ENCODE measurements around the gene TMEM132D. TPM values are rescaled to one million over a fixed set of nuclear protein-coding genes. Genes with fewer than 3 reads are reported as not detected.

TMEM132D gene
- total and polyA plus RNA-seq, 2 experiments from 2014 or later = 2.0 to 2.4 TPM

GRCh38 chr12:129351481-129351880 is 552.3 kb downstream of the TMEM132D start:
- Histone ChIP-seq H2AFZ (no peak overlapping the region), H3K4me2 (no peak overlapping the region), H3K79me2 (no peaks in the 10 kb centered on the region), H3K27me3 (no peaks in the 10 kb centered on the region), H3K27ac (no peak overlapping the region), H3K36me3 (replicated peaks; ENCODE audit: insufficient read depth, low read depth) (no peaks in the 10 kb centered on the region), H3K4me1 (ENCODE audit: insufficient read depth) (no peaks in the 10 kb centered on the region), H3K9me3 (ENCODE audit: low read depth) (no peaks in the 10 kb centered on the region), H3K4me3 (no peak overlapping the region), H3K9me2 (replicated peaks; ENCODE audit: insufficient read depth) (no peaks in the 10 kb centered on the region), H4K20me1 (ENCODE audit: insufficient read depth, poor library complexity, severe bottlenecking) (no peaks in the 10 kb centered on the region)
- 80% methylated on average over 6 of the region's 6 CpGs for WGBS (ENCODE audit: low lambda C conversion rate, missing lambda C conversion rate)
- no peak for DNase-seq (ENCODE audit: low spot score)
- no peak for TF ChIP-seq CTCF (IDR thresholded peaks at IDR 0.05; ENCODE audit: poor library complexity)
- no peak for TF ChIP-seq EZH2phosphoT487 (IDR thresholded peaks at IDR 0.05; ENCODE audit: low read depth, severe bottlenecking, unreplicated experiment)
- no peak for TF ChIP-seq EZH2 (IDR thresholded peaks at IDR 0.05; ENCODE audit: borderline replicate concordance)

- DNase-seq (ENCODE audit: low spot score) = no peak
- 51% methylated on average over 6 of the region's 7 CpGs for WGBS (ENCODE audit: low lambda C conversion rate, missing lambda C conversion rate)
- no peak for TF ChIP-seq CTCF (IDR thresholded peaks at IDR 0.05; ENCODE audit: poor library complexity)
- no peak for TF ChIP-seq EZH2 (IDR thresholded peaks at IDR 0.05; ENCODE audit: borderline replicate concordance)
- no peak for TF ChIP-seq EZH2phosphoT487 (IDR thresholded peaks at IDR 0.05; ENCODE audit: low read depth, severe bottlenecking, unreplicated experiment)
- no peaks in the 10 kb centered on the region for H4K20me1 ChIP-seq (ENCODE audit: insufficient read depth, poor library complexity, severe bottlenecking)
- no peaks in the 10 kb centered on the region for H3K9me2 ChIP-seq (replicated peaks; ENCODE audit: insufficient read depth)
- no peak overlapping the region for H3K27ac ChIP-seq
- H3K9me3 ChIP-seq (ENCODE audit: low read depth) = no peaks in the 10 kb centered on the region
- H3K79me2 ChIP-seq = no peaks in the 10 kb centered on the region
- H3K36me3 ChIP-seq (replicated peaks; ENCODE audit: insufficient read depth, low read depth) = no peaks in the 10 kb centered on the region
- H3K4me2 ChIP-seq = no peak overlapping the region
- no peak overlapping the region for H3K4me3 ChIP-seq
- no peaks in the 10 kb centered on the region for H3K27me3 ChIP-seq
- H3K4me1 ChIP-seq (ENCODE audit: insufficient read depth) = no peaks in the 10 kb centered on the region
- no peak overlapping the region for H2AFZ ChIP-seq
These were observed 564.5 kb downstream of the TMEM132D start for GRCh38 chr12:129339336-129339735.

- H3K27ac ChIP-seq = no peak overlapping the region
- H3K4me2 ChIP-seq = no peak overlapping the region
- H4K20me1 ChIP-seq (ENCODE audit: insufficient read depth, poor library complexity, severe bottlenecking) = no peaks in the 10 kb centered on the region
- H3K4me1 ChIP-seq (ENCODE audit: insufficient read depth) = no peaks in the 10 kb centered on the region
- WGBS (ENCODE audit: low lambda C conversion rate, missing lambda C conversion rate) = 92% methylated on average over 17 of the region's 17 CpGs
- H3K9me3 ChIP-seq (ENCODE audit: low read depth) = no peaks in the 10 kb centered on the region
- no peak overlapping the region for H2AFZ ChIP-seq
- no peaks in the 10 kb centered on the region for H3K79me2 ChIP-seq
- no peaks in the 10 kb centered on the region for H3K27me3 ChIP-seq
- H3K9me2 ChIP-seq (replicated peaks; ENCODE audit: insufficient read depth) = no peaks in the 10 kb centered on the region
- DNase-seq (ENCODE audit: low spot score) = no peak
- no peaks in the 10 kb centered on the region for H3K36me3 ChIP-seq (replicated peaks; ENCODE audit: insufficient read depth, low read depth)
- TF ChIP-seq EZH2 (IDR thresholded peaks at IDR 0.05; ENCODE audit: borderline replicate concordance) (no peak), CTCF (IDR thresholded peaks at IDR 0.05; ENCODE audit: poor library complexity) (no peak), EZH2phosphoT487 (IDR thresholded peaks at IDR 0.05; ENCODE audit: low read depth, severe bottlenecking, unreplicated experiment) (no peak)
- H3K4me3 ChIP-seq = no peak overlapping the region
These were observed 566.4 kb downstream of the TMEM132D start for GRCh38 chr12:129337413-129337812.

- DNase-seq (ENCODE audit: low spot score) = no peak
- Histone ChIP-seq H3K9me2 (replicated peaks; ENCODE audit: insufficient read depth) (no peaks in the 10 kb centered on the region), H3K27ac (no peak overlapping the region), H3K79me2 (no peaks in the 10 kb centered on the region), H3K9me3 (ENCODE audit: low read depth) (no peaks in the 10 kb centered on the region), H4K20me1 (ENCODE audit: insufficient read depth, poor library complexity, severe bottlenecking) (no peaks in the 10 kb centered on the region), H2AFZ (no peak overlapping the region), H3K36me3 (replicated peaks; ENCODE audit: insufficient read depth, low read depth) (no peaks in the 10 kb centered on the region), H3K4me2 (no peak overlapping the region), H3K4me1 (ENCODE audit: insufficient read depth) (no peaks in the 10 kb centered on the region), H3K27me3 (no peaks in the 10 kb centered on the region), H3K4me3 (no peak overlapping the region)
- no peak for TF ChIP-seq CTCF (IDR thresholded peaks at IDR 0.05; ENCODE audit: poor library complexity)
These were observed 568.1 kb downstream of the TMEM132D start for GRCh38 chr12:129335773-129336172.
